GM12865 (cell line): ENCODE measurements around the gene RLN3.

ENCODE experiments used
- DNase-seq: peaks from one replicate; pipeline ENCODE4 v3.0.0; 2010; ENCODE audit warnings: low read depth
- H3K4me3 ChIP-seq: 2 replicates; pipeline ENCODE4 v1.5.1; 2011; ENCODE audit warnings: mild to moderate bottlenecking, low read depth, low read length, control low read depth
- CTCF ChIP-seq: IDR thresholded peaks from 2 replicates; pipeline ENCODE4 v1.5.1; 2011; ENCODE audit warnings: low read length, control low read depth, low read depth, inconsistent platforms; ENCODE audit not compliant: insufficient read depth; ENCODE audit errors: missing control alignments

The RLN3 gene

GRCh38 chr19:14055396-14055795, 27.4 kb downstream of the RLN3 start:
- DNase-seq, result no peak
- H3K4me3 ChIP-seq, result no peak overlapping the region
- no peak for TF ChIP-seq CTCF

- no peak overlapping the region for H3K4me3 ChIP-seq
- TF ChIP-seq CTCF, result no peak
- DNase-seq, result no peak
These were observed 28.2 kb downstream of the RLN3 start for GRCh38 chr19:14056069-14056666.

DNA sequence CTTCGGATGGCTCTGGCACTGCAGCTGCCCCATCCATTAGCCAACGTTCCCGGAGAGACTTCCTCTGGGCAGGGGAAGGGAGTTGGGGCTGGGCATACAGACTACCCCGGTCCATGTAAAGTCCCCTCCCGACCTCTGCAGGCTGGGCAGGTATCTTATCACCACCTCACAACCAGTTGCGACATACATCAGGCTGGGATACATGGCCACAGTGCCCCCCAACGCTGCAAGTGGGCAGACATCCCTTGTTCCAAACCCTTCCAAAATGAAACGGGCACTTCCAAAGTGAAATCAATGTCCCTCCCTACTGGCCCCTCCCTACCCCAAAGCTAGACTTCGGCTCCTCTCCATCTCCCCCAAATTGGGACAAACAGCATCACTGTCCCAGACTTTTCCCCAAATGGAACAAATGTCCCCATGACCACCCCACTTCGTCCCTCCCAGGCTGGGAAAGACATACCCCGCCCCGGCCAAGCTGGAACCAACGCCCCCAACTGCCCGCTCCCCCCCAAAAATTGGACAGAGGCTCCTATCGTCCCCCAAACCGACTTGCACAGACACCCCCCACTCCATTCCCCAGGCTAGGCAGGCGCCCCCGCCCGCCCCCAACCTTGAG, 28.9 kb downstream of the RLN3 start:
- no peak overlapping the region for H3K4me3 ChIP-seq
- no peak for TF ChIP-seq CTCF
- no peak for DNase-seq

DNA sequence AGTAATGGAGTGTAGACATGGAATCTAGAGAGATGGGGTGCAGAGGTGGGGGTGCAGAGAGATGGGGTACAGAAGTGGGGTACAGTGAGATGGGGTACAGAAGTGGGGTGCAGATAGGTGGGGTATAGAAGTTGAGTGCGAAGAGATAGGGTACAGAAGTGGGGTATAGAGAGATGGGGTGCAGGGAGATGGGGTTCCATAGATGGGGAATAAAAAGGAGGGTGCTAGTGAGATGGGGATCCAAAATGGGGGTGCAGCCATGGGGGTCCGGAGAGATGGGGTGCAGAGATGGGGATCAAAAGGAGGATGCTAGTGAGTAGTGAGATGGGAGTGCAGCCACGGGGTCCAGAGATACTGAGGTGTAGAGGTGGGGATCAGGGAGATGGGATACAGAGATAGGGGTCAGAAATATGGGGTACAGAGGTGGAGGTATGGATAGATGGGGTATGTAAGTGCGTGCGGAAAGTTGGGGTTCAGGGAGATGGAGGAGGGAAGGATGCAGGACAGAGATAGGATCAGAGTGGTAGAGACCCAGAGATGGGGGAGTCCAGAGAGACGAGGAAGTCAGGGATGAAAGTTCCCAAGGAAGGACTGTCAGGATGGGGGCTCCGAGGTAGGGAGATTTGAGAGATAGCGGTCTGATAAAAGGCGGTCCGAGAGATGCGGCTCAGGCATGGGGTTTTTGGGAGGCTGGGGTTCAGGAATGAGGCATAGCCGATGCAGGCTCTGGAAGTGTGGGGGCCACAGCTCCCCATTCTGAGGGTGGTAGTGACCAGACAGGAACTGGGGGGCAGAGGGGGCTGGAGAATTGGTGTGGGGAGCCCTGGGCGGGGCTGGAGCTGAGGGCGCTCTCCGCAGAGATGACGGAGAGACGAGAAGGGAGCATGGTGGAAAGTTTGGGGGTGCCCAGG, 30.5 kb downstream of the RLN3 start:
- H3K4me3 ChIP-seq, result no peak overlapping the region
- DNase-seq, result no peak
- no peak for TF ChIP-seq CTCF

DNA sequence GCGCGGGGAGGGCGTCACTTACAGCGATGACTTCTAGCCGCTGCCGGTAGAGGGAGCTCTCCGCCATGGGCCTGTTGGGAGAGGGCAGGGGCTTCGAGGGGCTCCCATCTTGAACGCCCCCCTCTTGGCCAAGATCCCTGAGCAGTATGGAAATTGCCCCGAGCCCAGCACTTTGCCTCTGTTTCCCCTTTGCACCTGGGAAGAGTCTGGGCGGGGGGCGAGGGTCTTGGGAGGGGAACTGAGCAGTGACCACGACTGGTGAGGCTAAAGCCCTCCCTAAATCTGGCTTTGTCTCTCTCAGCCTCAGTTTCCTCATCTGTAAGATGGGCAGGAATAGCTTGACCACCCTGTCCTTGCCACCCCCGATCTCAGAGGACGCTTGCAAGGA, 31.1 kb downstream of the RLN3 start:
- no peak overlapping the region for H3K4me3 ChIP-seq
- TF ChIP-seq CTCF, result peak; percentile 82
- DNase-seq, result peak; percentile 35

- no peak overlapping the region for H3K4me3 ChIP-seq
- DNase-seq, result no peak
- TF ChIP-seq CTCF, result no peak
These were observed 31.8 kb downstream of the RLN3 start for GRCh38 chr19:14059652-14060155.
